ENCODE data around the gene ITPRIPL1.

DNA sequence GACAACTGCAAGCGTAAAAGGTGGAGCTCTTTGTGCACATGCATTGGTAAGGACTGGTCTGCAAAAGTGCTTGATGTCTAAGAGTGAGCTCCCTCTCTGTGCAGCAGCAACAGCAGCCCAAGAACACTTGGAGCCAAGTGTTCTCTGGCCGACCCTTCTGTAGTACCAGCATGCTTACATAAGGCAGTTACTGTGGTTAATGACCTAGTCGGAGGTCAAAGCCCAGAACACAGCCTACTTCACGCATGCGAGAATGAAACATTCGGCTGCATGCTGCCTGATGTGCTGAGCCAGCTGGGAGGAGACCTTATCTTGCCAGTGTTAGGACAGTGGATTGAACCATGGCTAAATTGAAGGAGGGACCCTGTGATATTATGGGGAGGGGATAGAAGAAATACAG is 31.8 kb downstream of the ITPRIPL1 start:
- no peak for TF ChIP-seq POLR2A (IDR thresholded peaks at IDR 0.05)
- no peak for TF ChIP-seq EP300 (IDR thresholded peaks at IDR 0.05)

All from ovary (tissue), 1 donor.